Transverse colon (tissue), 3 donors: ENCODE results near the gene MTMR3.

ENCODE experiments used
- POLR2A ChIP-seq: fragments of 450-650 bp; IDR thresholded peaks from one replicate; pipeline ENCODE4 v1.6.1; 2016; ENCODE audit warnings: antibody characterized with exemption, mild to moderate bottlenecking, moderate library complexity
- TF ChIP-seq, protein P1 (sequence below), 5 experiments: fragments of 200-600 bp in 3 of 5; fragments of 450-650 bp in 2 of 5; sonication (generic) in 3 of 5; IDR thresholded peaks; 1 replicate in 2 of 5; 2 replicates in 3 of 5; pipeline ENCODE4 v1.5.1; 2016 to 2017; ENCODE audit warnings: antibody characterized with exemption in 5 of 5, inconsistent platforms in 3 of 5, mild to moderate bottlenecking in 2 of 5, moderate library complexity in 1 of 5

DNA sequence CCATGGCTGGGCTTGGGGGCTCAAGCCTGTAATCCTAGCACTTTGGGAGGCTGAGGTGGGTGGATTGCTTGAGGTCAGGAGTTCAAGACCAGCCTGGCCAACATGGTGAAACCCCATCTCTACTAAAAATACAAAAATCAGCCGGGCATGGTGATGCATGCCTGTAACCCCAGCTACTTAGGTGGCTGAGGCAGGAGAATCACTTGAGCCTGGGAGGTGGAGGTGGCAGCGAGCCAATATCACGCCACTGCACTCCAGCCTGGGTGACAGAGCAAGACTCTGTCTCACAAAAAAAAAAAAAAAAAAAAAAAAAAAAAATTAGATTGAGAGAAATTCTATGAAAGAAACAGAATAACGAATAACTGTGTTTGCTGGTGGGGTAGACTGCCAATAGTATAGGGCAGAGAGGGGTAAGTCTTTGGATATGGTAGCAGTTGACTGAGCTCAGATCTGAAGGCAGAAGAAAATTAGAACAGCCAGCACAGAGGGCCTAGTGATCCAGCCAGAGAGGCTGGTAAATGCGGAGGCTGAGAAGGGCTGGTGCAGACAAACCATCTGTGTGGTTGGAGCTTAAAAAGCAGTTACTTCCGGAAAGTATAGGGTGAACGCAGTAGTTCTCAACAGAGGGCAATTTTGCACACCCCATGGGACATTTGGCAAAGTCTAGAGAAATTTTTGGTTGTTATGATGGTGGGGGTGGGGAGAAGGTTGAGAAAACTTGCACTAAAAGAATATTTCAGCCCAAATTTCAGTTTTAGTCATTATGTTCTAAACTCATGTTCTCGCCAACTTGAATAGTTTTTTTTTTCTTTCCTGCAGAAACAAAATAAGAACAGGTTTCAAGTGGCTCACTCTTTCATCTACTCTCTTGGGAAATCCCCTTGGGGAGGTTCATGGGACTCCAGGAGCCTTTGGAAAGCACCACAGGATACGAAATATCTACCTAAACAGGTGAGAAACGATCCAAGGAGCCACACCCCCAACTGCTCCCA is 195.6 kb downstream of the MTMR3 start:
- TF ChIP-seq, protein P1, sequence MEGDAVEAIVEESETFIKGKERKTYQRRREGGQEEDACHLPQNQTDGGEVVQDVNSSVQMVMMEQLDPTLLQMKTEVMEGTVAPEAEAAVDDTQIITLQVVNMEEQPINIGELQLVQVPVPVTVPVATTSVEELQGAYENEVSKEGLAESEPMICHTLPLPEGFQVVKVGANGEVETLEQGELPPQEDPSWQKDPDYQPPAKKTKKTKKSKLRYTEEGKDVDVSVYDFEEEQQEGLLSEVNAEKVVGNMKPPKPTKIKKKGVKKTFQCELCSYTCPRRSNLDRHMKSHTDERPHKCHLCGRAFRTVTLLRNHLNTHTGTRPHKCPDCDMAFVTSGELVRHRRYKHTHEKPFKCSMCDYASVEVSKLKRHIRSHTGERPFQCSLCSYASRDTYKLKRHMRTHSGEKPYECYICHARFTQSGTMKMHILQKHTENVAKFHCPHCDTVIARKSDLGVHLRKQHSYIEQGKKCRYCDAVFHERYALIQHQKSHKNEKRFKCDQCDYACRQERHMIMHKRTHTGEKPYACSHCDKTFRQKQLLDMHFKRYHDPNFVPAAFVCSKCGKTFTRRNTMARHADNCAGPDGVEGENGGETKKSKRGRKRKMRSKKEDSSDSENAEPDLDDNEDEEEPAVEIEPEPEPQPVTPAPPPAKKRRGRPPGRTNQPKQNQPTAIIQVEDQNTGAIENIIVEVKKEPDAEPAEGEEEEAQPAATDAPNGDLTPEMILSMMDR (IDR thresholded peaks at IDR 0.05) = no peak
- no peak for TF ChIP-seq POLR2A
